Measurements from ENCODE around the gene KIR3DL2.
"Not testable (repeated sequence)": the region's sequence is repeated elsewhere in the genome, so short reads cannot be mapped to it uniquely, and the experiment has no call there.

The KIR3DL2 gene

DNA sequence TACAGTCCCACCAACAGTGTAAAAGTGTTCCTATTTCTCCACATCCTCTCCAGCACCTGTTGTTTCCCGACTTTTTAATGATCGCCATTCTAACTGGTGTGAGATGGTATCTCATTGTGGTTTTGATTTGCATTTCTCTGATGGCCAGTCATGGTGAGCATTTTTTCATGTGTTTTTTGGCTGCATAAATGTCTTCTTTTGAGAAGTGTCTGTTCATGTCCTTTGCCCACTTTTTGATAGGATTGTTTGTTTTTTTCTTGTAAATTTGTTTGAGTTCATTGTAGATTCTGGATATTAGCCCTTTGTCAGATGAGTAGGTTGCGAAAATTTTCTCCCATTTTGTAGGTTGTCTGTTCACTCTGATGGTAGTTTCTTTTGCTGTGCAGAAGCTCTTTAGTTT lies 13.2 kb downstream of the KIR3DL2 start:
- not testable (repeated sequence) for H3K4me3 ChIP-seq (ENCODE audit: low read depth, low read length)

DNA sequence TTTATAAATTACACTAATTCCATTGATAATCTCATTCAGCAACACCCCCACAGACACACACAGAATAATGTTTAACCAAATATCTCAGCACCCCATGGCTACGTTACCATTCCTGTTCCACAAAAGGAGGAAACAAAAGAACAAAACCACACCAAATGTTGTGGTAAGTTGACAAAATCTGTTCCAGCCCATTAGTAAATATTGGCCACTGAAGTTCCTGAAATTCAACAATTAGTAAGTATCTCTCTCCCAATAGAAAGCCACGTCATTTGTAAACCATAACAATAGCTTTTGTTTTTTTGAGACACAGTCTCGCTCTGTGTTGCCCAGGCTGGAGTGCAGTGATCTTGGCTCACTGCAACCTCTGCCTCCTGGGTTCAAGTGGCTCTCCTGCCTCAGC lies 21.5 kb downstream of the KIR3DL2 start:
- no peak overlapping the region for H3K4me3 ChIP-seq (ENCODE audit: low read depth, low read length)

DNA sequence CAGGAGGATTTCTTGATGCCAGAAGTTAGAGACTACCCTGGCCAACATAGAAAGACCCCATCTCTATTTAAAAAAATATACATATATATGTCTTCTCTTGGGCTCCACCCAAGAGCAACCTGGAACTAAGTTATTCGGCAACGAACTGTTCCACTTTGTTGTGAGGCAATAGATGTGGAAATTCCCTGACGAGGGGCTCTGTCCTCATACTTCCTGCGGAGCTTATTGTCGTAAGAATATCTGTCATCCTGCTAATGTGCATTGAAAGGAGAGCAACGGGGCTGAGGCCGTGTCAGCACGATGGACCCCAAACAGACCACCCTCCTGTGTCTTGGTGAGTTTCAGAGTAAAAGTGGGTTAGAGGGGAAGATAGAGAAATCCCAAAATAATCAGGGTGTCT lies 23.7 kb downstream of the KIR3DL2 start, which contains the start of gene FCAR:
Gene FCAR (plus strand): TSS at position 246 of the 400 bp plus-strand sequence. CDS start 55 bp downstream, at position 301.
- no peak within 1 kb of the TSS for H3K4me3 ChIP-seq (ENCODE audit: low read depth, low read length)

DNA sequence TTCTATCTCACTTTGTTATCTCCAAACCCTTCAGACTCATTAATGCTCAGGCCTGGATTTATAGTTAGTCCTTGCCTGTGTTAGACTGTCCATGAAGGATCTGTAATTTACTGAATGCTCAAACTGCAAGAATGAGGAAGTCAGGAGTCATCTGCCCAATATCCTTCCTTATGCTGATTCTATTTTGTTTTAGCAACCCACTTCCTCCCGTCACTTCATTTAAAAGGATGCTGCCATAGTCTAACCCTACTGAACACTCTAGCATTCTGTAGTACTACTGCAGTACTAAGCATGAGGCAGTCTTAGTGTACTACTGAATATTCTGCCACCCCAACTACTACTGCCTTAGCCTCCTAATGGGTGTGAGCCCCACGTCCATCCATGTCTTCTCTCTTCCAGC lies 25.3 kb downstream of the KIR3DL2 start:
- H3K4me3 ChIP-seq (ENCODE audit: low read depth, low read length), result no peak overlapping the region

DNA sequence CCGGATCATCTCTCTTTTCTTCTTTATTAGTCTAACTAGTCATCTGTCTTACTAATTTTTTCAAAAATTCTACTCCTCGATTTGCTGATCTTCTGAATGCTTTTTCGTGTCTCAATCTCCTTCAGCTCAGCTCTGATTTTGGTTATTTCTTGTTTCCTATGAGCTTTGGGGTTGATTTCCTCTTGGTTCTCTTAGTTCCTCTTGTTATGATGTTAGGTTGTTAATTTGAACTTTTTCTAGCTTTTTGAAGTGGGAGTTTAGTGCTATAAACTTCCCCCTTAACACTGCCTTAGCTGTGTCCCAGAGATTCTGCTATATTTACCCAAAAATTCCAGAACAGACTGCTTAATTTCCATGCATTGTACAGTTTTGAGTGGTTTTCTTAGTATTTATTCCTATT lies 27.2 kb downstream of the KIR3DL2 start:
- no peak overlapping the region for H3K4me3 ChIP-seq (ENCODE audit: low read depth, low read length)

DNA sequence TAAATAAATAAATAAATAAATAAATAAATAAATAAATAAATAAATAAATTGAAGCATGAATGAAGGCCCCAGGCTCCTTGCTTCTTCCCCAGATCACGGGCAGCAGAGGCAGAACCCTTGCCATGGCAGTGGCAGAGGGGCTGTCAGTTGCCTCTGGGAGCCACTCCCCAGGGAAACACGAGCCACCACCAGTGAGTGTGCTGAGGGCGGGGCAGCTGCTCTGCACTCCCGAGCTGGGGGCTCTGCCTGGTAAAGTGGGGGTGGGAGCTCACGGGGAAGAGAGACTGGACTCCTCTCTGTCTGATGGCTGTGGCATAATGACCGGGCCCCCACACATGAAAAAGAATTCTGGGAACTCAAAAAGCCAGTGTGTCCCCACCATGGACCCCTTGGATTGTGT lies 31.6 kb downstream of the KIR3DL2 start:
- H3K4me3 ChIP-seq (ENCODE audit: low read depth, low read length), result no peak overlapping the region

DNA sequence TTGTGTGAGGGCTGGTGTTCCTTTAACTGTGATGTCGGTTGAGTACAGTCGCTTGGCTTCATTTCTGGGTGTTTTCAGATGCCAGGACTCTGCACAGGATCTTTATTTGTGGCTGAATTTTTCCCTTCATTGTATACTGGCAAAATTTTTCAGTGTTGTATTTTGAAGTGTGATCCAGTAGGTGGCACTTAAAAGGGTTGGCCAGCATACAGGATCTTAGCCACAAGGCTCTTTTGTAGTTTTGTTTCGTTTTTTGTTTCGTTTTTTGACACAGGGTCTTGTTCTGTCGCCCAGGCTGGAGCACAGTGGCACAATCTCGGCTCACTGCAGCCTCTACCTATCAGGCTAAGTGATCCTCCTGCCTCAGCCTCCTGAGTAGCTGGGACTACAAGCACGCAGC lies 32.5 kb downstream of the KIR3DL2 start:
- no peak overlapping the region for H3K4me3 ChIP-seq (ENCODE audit: low read depth, low read length)

DNA sequence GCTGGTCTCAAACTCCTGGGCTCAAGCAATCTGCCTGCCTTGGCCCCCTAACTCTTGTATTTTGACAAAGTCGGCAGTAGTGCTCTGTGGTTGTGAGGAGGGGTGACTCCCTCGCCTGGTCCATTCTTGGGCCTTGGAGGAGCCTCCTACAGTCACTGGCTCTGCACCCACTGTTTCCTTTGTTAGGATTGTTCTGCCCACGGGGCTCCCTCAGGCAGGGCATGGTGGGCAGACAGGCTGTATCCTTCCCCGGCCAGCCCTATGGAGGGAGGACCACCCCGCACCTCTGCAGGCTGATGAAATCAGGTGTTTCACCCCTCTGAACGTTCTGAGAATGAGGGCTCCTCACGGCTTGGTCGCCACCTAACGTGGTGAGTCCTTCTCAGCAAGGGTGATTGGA lies 33.0 kb downstream of the KIR3DL2 start:
- H3K4me3 ChIP-seq (ENCODE audit: low read depth, low read length), result no peak overlapping the region

DNA sequence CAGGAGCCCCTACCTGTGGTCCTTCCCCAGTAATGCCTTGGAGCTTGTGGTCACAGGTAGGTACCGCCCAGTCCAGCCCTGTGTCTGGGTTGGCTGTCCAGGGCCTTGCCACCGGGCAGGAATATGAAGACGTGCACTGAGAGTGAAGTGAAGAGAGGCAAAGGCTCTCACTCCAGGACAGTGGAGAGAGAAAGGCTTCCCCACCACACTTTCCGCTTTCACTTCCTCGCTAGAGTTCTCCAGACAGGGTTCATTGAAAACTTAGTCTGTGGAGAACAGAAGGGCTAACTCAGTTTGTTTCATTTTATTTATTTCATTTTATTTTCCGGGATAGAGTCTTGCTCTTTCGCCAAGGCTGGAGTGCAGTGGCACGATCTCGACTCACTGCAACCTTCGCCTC lies 38.0 kb downstream of the KIR3DL2 start:
- H3K4me3 ChIP-seq (ENCODE audit: low read depth, low read length), result no peak overlapping the region

DNA sequence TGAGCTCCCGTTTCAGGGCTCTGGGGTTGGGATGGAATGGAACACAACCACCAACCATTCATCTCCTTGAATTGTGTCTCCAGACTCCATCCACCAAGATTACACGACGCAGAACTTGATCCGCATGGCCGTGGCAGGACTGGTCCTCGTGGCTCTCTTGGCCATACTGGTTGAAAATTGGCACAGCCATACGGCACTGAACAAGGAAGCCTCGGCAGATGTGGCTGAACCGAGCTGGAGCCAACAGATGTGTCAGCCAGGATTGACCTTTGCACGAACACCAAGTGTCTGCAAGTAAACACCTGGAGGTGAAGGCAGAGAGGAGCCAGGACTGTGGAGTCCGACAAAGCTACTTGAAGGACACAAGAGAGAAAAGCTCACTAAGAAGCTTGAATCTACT lies 39.3 kb downstream of the KIR3DL2 start:
- H3K4me3 ChIP-seq (ENCODE audit: low read depth, low read length), result no peak overlapping the region

DNA sequence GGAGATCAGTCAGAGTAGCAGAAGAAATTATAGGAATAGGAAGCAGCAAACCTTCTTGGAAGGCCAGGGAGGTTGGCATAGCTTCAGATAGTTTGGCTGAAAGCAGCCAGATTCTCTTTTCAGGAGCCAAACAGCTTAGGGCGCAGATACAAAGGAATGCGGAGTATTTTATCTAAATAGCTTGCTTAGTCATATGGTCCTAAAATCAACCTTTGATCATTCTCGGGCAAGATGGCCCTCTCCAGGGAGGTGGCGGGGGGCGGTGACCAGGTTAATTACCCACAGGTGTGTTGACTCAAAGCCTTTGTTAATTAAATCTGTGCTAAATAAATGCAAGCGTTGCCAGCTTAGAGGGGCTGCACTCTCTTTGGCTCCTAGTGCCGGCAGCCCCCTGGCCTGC lies 43.2 kb downstream of the KIR3DL2 start:
- H3K4me3 ChIP-seq (ENCODE audit: low read depth, low read length), result no peak overlapping the region

DNA sequence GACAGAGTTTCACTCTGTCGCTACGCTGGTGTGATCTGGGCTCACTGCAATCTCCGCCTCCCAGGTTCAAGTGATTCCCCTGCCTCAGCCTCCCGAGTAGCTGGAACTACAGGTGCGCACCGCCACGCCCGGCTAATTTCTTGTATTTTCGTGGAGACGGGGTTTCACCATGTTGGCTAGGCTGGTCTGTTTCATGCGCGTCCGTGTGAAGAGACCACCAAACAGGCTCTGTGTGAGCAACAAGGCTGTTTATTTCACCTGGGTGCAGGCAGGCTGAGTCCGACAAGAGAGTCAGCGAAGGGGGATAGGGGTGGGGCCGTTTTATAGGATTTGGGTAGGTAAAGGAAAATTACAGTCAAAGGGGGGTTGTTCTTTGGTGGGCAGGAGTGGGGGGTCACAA lies 43.9 kb downstream of the KIR3DL2 start:
- not testable (repeated sequence) for H3K4me3 ChIP-seq (ENCODE audit: low read depth, low read length)

DNA sequence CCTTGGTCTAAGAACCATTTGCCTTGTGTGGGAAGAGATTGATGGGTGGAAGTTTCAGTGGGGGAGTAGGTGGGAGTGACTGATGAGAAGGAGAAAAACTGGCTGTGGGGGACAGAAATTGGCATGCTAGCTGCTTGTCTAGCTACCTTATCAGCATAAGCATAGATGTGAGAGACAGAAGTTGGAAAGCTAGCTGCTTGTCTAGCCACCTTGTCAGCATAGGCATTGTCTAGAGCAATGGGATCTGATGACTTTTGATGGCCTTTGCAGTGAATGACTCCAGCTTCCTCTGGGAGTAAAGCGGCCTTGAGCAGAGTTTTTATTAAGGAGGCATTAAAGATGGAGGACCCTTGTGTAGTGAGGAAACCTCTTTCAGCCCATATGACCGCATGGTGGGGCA lies 45.8 kb downstream of the KIR3DL2 start:
- H3K4me3 ChIP-seq (ENCODE audit: low read depth, low read length), result no peak overlapping the region

DNA sequence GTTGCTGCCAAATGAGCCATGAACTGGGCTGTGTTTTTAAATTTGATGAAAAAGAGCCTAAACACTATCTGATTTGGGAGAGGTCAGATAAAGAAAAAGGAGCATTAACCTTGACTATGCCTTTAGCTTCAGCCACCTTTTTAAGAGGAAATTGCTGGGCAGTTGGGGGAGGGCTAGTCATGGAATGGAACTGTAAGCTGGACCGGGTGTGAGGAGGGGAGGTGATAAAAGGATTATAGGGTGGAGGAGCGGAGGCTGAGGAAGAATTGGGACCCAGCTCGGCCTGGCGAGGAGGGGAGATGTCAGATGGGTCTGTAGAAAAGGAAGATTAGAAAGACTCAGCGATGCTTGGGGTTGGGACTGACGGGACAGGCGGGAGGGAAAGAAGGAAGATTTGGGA lies 48.4 kb downstream of the KIR3DL2 start:
- not testable (repeated sequence) for H3K4me3 ChIP-seq (ENCODE audit: low read depth, low read length)

DNA sequence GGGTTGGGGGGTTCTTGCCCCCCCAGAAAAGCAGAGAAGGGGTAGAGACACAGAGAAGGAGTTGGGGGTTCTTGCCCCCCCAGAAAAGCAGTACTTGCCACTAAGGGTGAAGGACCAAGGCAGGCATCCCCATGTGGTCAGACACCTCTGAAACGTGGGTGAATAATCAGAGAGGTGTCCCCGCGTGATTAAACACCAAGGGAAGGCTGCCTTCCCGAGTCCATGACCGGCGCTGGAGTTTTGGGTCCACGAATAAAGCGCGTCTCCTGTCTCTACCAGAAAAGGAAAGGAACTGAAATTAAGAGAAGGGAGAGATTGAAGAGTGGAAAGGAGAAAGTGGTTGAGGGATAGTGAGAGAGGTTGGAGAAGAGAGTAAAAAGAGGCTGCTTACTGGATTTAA lies 49.4 kb downstream of the KIR3DL2 start:
- not testable (repeated sequence) for H3K4me3 ChIP-seq (ENCODE audit: low read depth, low read length)

DNA sequence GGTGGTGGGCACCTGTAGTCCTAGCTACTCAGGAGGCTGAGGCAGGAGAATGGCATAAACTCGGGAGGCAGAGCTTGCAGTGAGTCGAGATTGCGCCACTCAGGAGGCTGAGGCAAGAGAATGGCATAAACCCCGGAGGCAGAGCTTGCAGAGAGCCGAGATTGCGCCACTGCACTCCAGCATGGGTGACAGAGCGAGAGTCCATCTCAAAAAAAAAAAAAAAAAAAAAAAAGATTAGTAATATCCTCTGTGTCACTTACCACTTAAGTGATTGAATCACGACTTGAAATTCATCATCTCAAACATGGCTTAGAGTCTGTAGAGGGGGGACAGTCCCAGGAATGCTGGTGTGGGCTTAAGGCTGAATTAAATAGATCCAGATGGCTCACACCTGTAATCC lies 50.9 kb downstream of the KIR3DL2 start:
- not testable (repeated sequence) for H3K4me3 ChIP-seq (ENCODE audit: low read depth, low read length)

DNA sequence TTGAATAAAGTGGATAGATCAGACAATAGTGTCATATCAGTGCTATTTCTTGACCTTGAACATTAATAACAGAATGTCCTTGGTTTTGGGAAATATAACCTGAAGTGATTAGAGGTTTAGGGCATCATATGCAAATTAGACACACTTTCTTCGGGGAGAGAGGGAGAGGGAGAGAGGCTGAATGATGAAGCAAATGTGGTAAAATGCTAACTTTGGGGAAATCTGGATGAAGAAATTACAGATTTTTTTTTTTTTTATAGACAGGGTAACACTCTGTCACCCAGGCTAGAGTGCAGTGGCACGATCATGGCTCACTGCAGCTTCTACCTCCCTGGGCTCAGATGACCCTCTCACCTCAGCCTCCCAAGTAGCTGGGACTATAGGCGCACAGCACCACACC lies 51.8 kb downstream of the KIR3DL2 start:
- no peak overlapping the region for H3K4me3 ChIP-seq (ENCODE audit: low read depth, low read length)

DNA sequence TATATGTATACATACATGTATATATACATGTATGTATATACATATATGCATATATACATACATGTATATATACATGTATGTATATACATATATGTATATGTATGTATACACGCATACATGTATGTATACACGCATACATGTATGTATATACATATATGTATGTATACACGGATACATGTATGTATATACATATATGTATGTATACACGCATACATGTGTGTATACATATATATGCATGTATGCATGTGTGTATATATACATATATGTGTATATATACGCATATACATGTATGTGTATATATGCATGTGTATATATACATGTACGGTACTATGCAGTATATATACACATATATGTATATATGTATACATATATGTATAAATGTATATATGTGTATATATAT lies 53.1 kb downstream of the KIR3DL2 start:
- no peak overlapping the region for H3K4me3 ChIP-seq (ENCODE audit: low read depth, low read length)

DNA sequence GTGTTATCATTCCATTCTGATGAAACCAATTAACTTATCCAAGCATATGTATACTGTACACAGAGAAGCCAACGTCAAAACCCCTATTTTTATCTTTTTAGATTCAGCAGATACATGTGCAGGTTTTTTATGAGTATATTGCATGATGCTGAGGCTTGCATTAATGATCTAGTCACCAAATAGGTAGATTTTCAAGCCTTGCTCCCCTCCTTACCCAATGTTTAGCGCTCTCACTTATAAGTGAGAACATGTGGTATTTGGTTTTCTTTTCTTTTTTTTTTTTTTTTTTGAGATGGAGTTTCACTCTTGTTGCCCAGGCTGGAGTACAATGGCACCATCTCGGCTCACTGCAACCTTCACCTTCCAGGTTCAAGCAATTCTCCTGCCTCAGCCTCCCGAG lies 54.0 kb downstream of the KIR3DL2 start:
- H3K4me3 ChIP-seq (ENCODE audit: low read depth, low read length), result not testable (repeated sequence)

DNA sequence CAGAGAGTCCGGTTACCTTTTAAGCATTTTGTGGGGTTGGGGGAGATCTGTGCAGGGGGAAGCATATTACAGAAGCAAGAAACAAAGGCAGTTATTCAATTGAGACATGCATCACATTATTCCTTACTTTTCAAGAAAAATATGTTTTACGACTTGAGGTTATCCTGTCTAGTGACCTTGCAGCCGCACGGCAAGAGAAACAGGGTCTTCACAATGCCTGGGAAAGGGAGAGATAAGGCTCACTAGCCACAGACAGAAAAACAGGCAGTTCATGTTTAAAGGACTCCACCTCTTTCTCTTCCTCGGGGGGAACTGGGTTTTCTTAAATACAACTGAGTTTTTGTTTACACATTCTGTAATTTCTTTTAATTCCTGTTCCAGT lies 55.2 kb downstream of the KIR3DL2 start:
- no peak overlapping the region for H3K4me3 ChIP-seq (ENCODE audit: low read depth, low read length)

DNA sequence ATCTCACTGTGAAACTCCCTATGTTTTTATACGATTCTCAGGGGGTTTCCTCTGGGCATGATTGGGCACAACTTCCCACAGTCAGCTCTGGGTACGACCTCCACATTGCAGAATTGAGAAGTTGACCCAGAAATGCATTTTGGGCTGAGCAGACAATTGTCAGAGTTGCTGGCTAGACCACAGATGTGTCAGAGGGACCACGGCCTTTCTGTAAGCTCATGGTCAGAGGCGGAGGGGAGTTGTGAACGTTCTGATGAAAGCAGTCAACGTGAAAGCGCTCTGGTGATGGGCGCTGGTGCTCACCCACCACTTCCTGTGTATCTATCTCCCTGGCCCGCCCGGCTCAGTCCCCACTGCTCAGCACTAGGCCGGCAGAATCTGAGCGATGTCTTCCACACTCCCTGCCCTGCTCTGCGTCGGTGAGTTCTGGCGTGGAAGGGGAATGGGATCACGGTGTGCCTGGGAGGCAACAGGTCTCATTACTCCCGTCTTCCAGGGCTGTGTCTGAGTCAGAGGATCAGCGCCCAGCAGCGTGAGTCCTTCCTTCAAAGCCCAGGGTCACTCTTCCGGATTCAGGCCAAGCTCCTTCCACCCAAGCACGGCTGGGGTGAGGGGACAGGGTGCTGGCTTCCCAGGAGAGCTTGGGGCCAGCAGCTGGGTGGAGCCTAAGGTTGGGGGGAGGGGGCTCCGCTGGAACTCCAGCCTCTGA lies 55.7 kb downstream of the KIR3DL2 start, which contains the start of gene NCR1:
Gene NCR1 (plus strand): TSS at position 346 of the 709 bp plus-strand sequence. CDS start 40 bp downstream, at position 386.
- no peak within 1 kb of the TSS for H3K4me3 ChIP-seq (ENCODE audit: low read depth, low read length)

DNA sequence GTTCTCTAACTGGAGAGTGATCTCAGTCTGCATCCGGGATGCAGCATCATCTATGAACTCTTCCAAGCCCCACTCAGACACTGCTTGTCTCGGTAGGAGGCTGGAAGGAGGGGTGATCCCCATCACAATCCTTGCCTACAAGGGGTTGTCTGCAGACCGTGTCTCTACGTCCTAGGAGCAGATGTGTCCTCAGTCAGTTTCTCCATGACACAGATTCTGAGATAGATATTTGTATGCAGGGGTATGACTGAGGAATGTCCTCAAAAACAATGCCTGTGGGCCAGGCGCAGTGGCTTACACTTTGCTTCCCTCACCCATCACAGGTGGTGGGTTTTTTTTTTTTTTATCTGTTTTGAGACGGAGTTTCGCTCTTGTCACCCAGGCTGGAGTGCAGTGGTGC lies 56.6 kb downstream of the KIR3DL2 start:
- H3K4me3 ChIP-seq (ENCODE audit: low read depth, low read length), result no peak overlapping the region

DNA sequence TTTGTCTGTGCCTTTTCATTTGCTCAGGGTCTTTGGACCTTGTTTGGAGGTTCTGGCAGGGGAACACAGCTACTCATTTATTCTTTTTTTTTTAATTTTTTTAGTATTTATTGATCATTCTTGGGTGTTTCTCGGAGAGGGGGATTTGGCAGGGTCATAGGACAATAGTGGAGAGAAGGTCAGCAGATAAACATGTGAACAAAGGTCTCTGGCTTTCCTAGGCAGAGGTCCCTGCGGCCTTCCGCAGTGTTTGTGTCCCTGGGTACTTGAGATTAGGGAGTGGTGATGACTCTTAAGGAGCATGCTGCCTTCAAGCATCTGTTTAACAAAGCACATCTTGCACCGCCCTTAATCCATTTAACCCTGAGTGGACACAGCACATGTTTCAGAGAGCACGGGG lies 57.7 kb downstream of the KIR3DL2 start:
- not testable (repeated sequence) for H3K4me3 ChIP-seq (ENCODE audit: low read depth, low read length)
